GM18508 (cell line): ENCODE results near the gene CCDC17.

ENCODE experiments used
- ATAC-seq: cut with Tn5 transposase; IDR thresholded peaks from one replicate; pipeline ENCODE4 v1.9.1; 2021; ENCODE audit warnings: moderate number of reproducible peaks; ENCODE audit not compliant: insufficient read depth, unreplicated experiment

Gene CCDC17

DNA sequence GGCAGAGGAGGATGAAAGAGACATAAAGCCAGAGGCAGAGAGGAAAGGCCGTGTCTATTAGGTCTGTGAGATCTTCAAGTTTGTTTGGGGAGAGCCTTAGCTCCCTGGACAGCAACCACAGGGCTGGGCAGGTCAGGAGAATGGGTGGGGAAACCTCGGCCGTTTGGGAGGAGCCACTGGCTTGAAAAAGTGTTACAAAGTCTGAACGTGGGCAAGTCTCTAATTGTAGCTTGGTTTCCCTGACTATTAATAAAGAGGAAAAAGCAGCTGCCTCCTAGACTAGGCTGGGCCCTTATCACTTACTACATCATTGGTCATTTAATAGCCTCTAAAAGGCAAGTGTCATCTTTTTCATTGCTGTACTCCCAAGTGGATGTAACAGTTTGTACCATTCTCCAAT, at the start of gene CCDC17:
TSS of gene CCDC17 (minus strand) at position 83 of the 400 bp plus-strand sequence. CDS start 145 bp downstream, outside the sequence.
- ATAC-seq, result no peak

DNA sequence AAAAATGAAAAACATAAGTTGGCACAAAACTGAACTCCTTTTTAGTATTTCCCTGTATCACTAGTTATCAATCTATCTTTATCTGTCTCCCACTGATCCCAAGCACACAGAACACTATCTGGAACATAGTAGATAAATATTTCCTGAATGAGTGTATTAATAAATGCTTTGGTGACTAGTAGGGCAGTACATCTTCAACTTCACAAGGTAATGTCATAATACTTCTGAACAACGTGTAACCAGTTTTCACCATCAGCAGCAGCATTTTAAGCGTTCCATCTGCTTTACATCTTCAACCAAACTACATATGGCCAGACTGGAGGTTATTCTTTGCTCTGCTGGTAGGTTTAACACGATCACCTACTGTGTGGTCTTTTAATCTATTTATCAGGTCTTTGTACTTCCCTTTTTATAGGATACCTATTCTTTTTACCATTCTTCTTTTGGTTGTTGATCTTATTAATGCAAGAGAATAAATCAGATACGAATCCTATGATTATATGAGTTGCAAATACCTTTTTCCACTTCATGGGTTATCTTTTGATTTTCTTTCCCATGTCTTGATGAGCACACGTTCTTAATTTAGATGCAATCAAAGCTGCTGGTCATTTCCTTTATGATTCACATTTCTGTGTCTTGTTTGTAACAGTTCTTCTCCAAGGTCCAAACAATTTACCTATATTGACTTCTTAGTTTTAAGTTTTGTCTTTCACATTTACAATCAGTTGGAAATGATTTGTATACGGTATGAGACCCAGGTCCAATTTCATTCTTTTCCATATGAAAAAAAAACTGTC, 46.2 kb upstream of the CCDC17 start:
- no peak for ATAC-seq

DNA sequence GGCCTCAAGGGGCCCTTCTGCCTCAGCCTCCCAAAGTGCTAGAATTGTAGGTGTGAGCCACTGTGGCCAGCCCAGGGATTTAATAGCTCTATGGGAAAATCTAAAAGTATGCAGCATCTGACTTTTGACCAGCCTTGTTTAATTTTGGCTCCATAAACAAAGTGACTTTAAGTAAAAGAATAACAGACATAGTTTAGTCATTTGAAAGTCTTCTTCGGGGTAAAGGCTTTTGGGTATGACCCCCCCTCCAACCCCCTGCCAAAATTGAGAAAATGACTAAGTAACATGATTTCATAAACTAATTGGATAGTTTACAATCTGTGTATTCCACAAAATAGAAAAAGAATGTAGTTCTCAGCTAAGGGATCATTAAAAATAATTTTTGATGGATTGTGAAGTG, 45.5 kb upstream of the CCDC17 start:
- ATAC-seq, result no peak

DNA sequence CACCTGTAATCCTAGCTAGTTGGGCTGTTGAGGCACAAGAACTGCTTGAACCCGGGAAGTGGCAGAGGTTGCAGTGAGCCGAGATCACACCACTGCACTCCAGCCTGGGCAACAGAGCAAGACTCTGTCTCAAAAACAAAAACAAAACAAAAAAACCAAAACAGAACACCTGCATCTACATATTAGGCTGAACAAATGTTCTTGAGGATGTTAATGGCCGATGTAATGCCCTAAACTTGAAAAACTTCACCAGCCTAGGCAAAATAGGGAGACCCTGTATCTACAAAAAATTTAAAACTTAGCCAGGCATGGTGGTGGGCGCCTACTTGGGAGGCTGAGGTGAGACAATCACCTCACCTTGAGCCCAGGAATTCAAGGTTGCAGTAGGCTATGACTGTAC, 44.7 kb upstream of the CCDC17 start:
- ATAC-seq, result no peak

DNA sequence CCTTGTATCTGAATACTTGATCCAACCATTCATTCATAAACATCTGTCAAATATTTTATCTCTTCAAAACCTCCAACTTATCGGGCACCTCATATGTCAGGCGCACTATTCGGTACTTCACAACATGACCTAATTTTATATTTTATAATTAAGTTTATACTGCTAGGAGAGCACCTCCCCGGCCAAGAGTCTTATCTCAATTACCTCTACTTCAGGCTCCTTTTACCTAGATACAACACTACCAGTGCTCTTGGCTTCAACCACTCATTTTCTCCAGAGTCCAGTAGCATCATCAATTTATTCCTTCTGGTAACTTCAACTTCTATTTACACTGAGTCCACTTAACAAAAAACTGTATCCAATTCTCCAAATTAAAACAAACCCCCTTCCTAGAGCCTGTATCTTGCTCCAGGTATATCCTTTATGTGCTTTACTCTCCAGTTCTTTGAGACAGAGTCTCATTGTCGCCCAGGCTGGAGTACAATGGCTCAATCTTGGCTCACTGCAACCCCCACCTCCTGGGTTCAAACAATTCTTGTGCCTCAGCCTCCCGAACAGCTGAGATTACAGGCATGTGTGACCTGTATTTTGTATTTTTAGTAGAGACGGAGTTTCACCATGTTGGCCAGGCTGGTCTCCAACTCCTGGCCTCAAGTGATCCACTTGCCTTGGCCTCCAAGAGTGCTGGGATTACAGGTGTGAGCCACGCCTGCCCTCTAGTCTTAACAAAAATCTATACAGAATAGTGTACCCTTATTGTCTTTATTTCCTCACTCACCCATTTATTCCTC, 43.7 kb upstream of the CCDC17 start:
- no peak for ATAC-seq

DNA sequence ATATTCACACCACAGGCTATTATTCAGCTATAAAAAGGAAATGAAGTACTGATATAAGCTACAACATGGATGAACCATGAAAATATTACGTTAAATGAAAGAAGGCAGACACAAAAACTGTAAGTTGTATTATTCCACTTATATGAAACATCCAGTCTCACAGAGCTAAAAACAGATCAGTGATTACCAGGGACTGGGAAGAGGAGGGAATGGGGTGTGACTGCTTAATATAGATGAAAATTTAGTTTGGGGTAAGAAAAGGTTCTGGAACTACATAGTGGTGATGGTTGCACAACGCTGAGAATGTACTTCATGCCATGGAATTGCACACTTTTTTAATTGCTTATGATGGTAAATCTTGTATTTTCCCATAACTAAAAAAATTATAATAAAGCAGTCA, 43.0 kb upstream of the CCDC17 start:
- ATAC-seq, result no peak

DNA sequence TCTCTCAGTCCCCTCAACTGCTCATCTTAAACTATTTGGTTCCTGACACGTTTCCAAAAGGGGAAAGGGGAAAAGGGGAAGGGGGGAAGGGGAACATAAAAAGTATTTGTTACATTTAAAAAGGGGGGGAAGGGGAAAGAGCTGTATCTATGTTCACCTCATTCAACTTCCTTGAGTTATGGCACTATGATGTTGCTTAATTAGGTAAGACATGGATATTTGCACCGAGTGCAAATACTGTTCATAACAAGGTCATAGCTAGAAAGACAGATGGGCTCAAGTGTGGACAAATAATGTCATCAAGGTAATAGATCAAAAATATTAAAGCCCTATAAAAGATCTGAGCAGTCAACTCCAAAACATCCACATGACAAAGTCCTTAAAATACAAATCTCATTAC, 36.5 kb upstream of the CCDC17 start:
- no peak for ATAC-seq

DNA sequence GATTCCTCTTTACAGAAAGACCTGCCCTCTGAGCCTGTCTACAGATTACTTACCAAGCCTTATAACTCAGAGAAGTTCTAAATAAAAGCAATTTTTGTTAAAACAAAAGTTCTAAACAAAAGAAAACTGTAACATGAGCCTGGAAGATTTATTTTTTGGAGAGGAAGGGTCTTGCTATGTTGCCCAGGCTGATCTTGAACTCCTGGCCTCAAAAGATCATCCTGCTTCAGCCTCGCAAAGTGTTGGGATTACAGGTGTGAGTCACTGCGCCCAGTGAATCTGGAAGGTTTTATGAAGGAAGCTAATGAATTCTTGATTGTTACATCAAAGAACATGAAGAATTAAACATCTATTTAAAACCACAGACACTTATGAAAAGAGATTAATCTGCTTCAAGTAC, 35.4 kb upstream of the CCDC17 start:
- no peak for ATAC-seq

DNA sequence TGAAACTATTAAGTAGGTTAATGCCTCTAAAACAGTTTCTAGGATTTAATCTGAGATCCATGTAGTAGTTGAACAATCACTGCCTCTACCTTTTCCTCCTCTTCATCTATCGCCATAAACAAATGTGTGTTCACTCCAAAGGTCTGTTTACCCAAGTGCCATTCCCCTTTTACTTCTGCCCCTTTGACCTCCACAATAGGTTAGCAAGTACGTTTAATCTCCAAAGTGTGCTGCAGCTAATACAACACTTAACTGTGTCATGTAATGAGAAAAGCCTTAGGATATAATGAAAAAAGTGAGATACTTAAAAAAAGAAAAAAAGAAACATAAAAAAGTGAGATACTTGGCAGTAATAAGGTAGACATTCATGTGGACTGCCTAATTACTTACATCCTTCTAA, 34.3 kb upstream of the CCDC17 start:
- no peak for ATAC-seq

DNA sequence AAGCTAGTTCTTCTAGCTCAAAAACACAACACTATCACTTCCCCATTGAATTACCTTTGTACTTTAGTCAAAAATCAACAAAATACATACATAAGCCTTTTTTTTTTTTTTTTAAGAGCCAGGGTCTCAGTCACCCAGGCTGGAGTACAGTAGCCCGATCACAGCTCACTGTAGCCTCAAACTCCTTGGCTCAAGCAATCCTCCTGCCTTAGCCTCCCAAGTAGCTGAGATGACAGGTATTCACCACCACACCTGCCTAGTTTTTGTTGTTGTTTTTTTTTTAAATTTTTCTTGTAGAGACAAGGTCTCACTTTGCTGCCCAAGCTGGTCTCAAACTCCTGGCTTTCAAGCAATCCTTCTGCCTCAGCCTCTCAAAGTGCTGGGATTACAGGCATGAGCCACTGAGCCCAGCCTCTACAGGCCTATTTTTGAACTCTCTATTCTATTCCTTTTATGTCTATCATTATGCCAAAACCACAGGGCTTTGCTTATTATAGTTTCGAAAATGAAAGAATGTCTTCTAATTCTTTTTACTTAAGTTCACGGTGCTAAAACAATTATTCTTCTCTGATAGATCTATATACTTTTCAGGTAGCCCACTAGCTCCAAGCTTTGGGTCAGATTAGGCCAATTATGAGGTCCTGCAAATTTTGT, 32.8 kb upstream of the CCDC17 start:
- ATAC-seq, result no peak

DNA sequence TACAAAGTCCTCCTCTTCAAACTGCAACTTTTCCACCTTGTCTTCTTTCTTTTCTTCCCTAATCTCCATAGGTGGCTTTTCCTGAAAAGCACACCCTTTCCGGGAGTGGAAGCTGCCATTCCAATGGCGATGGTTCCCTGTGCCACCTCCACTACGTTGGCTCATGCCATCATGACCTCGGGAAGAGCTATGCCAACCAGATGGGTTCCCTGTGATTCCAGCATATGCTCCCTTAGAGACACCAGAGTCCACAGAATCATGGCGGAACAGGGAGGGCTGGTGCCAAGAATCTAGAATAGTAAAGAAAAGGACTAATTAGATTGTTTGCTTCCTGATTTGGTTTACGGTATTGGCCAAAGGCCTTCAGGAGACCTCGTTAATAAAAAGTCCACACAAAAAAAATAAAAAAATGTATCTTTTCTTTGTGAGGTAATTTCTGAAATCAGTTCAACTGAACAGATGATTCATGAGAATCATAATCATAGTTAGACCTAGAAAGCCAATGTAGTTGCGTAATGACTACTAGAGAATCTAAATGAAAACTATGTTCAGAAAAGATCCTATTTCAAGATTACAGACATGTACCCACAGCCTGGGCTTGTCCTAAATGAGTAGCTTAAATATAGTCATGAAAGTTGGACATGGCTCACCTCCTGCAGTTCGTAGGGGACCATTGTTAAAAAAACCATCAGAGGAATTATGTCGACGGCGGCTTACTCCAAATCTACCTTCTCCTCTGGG, 30.9 kb upstream of the CCDC17 start:
- no peak for ATAC-seq

DNA sequence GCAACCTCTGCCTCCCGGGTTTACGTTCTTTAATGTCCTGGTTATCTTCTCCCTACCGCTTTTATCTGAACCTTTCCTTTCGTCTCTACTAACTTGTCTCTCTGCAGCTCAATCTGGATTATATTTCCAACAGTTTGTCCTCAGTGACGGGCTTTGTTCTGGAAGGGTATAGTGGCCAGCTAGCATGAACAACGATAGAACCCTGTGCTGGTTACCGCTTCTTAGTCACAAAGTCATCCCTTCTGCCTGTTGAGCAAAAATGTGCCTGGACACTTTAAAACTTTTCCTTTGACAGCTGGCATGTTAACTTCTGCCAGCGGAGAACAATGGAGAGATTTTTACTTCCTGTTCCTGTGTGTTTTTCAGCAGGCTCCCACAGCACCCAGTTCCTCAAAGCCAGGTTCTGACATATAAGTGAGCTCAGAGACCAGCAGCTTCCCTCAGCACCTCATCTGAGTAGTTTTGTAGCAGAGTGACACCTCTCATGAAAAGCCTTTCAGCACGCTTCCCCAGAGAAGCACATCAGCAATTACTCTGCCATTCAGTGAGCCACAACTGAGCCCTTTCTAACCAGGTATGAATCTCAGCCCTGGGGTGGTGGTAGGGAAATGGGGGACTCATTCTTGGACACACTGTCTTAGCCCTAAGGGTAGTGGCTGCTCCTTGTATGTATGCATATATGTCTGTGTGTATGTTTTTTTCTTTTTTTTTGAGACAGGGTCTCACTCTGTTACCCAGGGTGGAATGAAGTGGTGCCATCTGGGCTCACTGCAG, 23.6 kb upstream of the CCDC17 start:
- ATAC-seq, result no peak

DNA sequence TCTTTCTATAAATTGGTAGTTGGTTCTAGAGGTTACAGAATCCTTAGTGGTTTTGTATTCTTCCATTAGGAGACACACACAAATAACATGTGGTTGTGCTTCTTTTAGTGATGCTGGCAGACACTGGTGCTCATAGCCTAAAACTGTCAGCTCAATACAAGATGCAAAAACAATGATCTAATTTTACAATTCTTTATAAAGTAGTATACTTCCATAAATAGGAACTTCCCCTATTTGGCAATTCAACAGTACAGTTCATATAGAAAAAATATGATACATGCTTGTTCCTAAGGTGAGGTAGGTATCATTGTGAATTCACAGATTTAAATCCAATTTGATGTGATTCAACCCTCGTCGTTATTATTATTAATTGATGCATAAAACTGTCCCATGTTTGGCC, 20.8 kb upstream of the CCDC17 start:
- no peak for ATAC-seq

DNA sequence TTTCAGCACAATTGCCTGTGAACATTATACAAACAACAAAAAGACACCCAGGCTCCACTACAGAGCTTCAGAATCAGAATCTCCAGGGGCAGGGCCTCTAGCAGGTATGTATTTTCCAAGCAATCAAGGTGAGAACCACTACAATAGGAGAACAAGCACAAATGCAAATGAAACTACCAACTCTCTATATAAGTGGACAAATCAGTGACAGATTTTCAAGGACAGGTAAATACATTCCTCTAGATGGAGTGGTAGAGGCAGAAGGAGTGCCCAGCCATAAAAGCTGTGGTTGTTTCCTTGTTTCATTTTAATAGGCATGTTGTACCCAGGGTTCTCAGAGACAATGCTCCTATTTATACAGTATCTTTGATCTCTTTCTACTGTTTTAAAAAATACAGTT, 20.1 kb upstream of the CCDC17 start:
- no peak for ATAC-seq

DNA sequence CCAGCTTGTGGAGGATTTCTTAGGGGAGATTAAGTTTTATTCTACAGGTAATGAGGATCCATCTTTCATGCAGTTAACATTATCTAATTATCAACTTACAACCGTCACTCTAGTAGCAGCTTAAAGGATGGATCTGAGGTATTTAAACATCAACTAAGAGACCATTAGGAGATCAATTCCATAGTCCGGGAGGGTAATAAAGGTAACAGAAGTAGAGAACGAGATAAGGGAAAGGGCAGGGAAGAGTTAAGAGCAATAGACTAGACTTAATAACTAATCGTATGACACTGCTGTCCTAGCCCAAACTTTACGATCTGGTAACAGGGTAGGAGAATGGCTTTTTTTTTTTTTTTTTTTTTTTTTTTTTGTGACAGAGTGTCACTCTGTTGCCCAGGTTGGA, 19.5 kb upstream of the CCDC17 start:
- no peak for ATAC-seq

DNA sequence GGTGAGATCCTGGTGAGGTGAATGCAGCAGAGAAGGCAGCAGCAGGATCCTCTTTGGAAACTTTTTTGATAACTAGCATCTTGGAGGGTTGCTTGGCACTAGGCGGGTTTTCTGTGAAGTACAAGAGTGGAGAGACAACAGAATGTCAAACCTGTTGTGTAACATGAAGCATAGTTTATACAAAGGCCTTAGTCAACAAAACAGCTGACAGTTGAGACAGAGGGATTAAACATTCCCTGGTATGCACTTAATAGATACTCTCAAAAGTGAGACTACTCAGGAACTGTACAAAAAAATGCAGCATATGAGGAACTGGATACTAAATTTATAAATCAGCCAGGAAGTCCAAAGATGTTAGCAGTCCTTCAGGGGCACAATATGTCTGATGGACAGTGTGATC, 16.4 kb upstream of the CCDC17 start:
- ATAC-seq, result no peak

DNA sequence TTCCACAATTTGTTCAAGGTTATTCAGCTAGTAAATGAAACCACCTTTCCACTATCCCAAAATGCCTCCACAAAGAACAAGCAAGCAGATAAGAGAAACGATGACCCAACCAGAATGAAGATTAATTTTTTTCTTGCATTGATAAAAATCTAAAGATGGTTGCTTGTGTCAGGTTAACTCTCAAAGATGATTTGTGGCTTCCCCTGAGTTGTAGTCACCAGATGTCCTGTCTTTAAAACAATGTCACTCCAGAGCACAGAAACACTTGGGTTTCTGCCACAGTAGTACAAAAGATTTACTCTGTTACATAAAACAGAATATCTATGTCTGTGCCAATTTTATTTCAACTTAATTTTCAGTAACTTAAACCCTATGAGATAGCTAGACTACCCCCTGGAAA, 11.4 kb upstream of the CCDC17 start:
- ATAC-seq, result no peak

DNA sequence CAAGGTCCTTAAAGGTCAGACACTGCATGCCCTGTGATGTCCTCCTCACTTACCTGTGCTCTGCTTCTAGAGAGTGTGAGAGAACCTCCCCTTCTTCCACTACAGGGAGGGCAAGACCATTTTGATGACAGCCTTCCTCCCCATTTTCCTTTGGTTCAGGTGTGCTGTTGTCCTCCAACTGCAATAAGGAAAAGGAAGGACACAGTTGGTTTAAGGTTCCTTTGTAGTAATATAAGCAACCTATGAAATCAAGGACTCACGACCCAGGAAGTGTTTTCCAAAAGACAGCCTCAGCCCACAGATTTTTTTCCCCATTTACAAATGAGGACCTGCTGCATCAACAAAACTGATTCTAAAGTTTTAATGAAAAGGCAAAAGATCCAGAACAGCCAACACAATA, 6.6 kb upstream of the CCDC17 start:
- ATAC-seq, result no peak

DNA sequence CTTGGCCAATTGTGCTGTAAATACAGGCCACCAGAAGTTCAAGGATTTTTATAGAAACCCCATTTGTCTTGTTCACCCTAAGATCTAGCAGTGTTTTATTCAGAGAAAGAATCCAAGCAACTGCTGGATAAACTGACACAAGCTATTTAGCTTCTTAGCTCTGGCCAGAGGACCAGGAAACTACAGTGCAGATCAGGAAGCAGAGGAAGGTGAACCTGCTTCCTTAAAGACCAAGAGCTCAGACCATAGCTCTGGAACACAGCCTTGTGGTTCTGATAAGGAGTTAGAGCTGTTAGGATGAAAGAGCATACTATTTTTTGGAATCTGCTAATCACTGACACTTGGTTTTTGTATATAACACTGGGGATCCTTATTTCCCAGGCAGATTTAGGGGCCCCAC, 5.2 kb upstream of the CCDC17 start:
- no peak for ATAC-seq
